HG03354 (cell line): ENCODE data around the gene RBM7.

Experiments used
- ATAC-seq: cut with Tn5 transposase; IDR thresholded peaks from one replicate; pipeline ENCODE4 v1.9.1; 2021; ENCODE audit warnings: mild to moderate bottlenecking; ENCODE audit not compliant: unreplicated experiment, poor library complexity, severe bottlenecking

The RBM7 gene

DNA sequence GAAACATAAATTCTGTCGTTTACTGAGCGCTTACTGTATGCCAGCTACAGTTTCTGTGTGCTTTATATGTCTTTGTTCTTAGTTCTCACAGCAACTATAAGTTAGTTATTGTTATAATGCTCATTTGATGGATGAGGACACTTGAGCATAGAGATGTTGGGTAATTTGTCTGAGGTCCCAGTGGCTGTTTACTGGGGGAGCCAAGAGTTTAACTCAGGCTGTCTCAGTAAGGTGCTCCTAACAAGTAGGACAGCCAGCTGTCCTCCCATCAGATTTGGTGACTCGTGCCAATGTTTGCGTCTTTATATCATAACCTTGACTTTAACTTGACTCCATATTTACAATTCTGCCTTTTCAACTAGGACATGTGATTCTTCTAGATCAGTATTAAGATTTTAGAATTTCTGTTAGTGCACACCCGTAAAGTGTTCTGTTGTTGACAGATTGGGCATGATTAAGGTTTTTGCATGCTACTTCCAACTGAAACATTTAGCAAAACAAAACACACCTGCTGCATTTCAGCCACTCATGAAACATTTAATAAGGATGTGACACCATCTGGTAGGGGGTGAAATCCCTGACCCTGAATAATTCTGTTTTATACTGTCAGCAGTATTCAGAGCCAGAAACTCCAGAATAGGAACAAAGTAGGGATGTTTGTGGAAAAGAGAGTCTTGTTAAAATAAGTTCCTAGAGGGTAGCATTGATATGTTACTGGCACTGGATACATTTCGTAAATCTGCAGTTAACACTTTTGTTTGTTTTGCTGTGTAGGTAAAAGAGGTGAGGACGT is 40.7 kb downstream of the RBM7 start:
- ATAC-seq: no peak

DNA sequence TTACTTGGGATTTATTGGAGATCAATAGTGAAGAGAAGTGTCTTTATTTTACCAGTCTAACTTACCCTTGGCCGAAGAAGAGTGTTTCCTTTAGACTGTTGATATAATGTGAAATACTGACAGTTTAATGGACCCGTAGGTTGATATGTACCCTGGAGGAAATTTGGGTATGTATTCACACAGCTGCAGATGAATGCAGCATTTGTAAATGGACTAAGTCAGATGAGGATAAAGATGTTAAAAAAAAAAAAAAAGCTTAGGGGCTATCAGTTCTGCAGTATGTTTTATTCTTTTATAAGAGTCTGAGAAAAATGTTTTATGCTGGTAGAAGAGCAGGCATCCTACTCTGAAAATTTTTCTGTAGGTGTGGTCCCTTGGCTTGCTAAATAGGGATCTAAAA is 41.5 kb downstream of the RBM7 start:
- ATAC-seq: no peak

DNA sequence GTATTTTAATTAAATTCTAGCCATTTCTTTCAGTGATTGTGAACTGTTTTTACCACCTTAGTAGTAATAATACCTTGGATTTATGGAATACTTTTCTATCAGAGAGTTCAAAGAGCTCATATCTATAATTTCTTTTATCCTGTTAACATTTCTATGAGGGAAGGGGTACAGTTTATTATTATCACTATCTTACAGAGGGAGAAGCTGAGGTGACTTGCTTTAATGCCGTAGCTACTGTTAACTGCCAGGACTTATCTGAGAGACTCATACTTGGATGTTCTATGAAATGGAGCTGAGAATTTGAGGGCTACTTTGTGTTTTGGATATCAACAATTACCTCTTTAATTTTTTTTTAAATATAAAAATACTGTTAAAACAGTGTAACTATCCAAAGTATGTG is 42.1 kb downstream of the RBM7 start:
- ATAC-seq: no peak

DNA sequence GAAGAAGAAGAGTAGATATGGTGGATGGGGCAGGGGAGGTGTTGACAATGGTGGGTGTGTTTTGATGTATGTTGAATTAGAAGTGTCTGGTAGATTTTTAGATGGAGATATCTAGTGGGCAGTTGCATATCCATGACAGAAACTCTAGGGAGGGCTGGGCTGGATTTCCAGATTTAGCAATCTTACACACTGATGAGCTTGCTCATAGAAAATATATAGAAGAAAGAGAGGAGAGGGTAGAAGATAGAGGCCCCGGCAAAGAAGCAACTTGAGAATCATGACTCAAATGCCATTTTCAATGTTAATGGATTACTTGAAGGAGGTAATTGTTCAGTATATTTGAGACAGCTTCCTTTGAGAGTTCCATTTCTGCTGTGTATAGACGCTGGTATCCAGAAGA is 47.0 kb downstream of the RBM7 start:
- ATAC-seq: no peak

DNA sequence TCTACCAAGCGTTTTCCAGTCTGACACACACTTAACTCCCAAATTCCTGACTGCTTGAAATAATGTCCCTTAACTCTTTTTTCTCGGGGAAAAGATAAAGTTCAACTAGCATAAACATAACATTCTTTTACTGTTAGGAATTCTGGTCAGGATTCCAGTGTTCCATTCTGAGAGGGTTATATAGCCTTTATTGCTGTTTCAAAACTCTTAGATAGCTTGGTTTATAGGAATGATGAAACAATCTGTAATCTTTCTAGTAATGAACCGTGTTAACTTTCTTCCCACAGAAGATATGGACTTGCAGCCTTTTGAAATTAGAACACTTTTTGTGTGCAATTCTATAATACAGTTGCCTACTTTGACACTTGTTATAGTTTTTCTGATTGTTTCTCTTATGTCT is 47.4 kb downstream of the RBM7 start:
- ATAC-seq: no peak

DNA sequence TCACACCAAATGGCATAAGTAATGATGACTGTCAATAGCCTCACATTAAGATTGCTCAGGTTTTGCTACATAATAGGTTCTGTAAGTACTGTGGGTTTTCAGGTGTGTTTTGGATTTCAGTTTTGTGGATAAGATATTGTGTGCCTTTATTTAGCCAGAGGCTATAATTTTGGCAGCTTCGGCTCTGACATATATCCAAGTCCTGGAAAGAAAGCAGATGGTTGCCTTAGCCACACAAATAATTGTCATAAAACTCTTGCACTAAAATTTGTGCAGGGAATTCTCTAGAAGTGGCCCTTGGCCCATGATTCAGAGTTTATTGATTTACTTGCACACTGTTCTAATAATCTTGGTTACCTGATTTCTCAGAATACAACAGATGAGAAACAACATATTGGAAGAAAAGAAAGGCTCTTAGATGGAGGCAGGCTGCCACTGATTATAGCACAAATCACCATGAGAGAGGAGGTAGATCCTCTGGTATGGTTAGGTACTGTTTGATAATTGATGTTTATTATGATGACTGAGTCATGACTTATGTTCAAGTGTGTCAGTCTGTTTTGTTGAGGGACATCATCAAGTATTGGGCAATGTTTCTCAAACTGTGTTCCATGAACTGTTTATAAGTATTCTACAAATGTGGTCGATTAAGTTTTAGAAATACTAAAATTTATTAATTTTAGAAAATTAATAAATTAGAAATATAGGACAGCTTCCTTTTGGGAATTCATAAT is 48.5 kb downstream of the RBM7 start:
- ATAC-seq: no peak

DNA sequence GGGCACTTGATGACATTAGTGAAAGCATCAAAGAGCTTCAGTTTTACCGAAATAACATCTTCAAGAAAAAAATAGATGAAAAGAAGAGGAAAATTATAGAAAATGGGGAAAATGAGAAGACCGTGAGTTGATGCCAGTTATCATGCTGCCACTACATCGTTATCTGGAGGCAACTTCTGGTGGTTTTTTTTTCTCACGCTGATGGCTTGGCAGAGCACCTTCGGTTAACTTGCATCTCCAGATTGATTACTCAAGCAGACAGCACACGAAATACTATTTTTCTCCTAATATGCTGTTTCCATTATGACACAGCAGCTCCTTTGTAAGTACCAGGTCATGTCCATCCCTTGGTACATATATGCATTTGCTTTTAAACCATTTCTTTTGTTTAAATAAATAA is 49.4 kb downstream of the RBM7 start:
- ATAC-seq: no peak

DNA sequence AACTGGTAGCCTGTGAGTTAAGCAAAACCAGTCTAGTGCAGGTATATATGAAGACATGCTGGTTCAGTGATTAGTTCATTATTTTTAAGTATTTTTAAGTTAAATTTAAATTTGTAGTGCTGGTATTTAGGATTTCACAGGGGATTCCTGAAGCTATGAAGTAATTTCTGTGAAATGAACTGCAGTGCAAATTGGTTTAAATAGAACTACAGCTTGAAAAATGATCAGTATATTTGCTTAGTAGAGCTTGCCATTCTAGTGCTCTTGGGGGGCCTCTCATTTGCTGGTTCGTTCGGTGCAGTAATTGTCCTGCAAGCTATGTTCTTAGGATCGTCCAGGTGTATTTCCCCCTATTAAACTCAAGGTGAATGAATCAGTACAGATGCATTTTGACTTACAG is 51.9 kb downstream of the RBM7 start:
- ATAC-seq: no peak
